GM21447 (cell line): ENCODE measurements around the gene NUTF2.
"Not testable (repeated sequence)": the region's sequence is repeated elsewhere in the genome, so short reads cannot be mapped to it uniquely, and the experiment has no call there.

ENCODE experiments used
- ATAC-seq: cut with Tn5 transposase; IDR thresholded peaks from one replicate; pipeline ENCODE4 v1.9.1; 2021; ENCODE audit not compliant: unreplicated experiment

The NUTF2 gene

DNA sequence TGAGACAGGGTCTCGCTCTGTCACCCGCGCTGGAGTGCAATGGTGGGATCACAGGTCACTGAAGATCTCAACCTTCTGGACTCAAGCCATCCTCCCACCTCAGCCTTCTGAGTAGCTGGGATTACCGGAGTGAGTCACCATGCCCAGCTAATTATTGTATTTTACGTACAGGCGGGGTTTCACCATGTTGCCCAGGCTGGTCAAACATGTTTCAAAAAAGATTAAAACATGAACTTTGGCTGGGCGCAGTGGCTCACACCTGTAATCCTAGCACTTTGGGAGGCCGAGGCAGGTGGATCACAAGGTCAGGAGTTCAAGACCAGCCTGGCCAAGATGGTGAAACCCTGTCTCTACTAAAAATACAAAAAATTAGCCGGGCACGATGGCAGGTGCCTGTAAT is 9.5 kb upstream of the NUTF2 start:
- ATAC-seq: not testable (repeated sequence)

DNA sequence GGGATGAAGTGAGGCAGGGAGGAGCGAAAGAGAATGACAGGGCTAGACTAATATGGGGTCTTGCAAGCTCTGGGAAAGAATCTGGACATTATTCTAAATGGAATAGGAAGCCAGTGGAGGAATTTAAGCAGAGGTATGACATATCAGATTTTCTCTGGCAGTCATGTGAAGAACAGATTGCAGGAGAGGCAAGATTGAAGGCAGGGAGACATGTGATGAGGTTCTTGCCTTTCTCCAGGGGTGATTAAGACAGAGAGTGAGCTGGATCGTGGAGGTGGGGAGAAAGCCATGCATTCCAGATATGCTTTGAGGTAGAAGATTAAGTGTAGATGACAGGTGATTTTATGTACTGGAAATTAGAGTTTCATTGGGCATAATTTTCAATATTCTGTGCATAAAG is 8.9 kb upstream of the NUTF2 start:
- ATAC-seq: no peak

DNA sequence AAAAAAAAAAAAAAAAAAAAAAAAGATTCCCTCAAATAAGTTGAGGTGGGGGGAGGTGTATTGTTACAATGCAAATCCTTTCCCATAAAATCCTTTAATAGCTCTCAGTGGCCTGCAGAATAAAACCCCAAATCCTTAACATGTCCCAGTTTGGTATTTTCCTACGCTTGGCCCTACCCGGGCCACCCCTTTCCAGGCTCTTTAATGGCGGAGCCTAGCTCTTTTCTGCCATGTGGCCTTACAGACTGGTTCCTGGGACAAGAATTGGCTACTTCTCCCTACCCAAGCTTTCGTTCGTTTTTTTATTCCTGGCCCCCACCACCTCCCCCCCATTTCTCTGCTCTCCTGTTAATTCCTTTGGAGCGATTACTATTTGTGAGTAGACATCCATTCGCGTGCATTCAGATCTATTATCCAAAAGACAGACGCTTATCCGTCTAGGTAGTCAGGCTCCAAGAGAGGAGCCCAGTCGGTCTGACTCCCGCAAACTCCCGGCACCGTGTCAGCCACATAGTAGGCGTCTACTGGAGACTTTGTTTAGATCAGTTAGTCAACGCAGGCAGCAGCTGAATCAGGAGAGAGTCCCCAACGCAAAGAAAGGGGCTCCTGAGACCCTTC is 5.4 kb upstream of the NUTF2 start:
- ATAC-seq: no peak

DNA sequence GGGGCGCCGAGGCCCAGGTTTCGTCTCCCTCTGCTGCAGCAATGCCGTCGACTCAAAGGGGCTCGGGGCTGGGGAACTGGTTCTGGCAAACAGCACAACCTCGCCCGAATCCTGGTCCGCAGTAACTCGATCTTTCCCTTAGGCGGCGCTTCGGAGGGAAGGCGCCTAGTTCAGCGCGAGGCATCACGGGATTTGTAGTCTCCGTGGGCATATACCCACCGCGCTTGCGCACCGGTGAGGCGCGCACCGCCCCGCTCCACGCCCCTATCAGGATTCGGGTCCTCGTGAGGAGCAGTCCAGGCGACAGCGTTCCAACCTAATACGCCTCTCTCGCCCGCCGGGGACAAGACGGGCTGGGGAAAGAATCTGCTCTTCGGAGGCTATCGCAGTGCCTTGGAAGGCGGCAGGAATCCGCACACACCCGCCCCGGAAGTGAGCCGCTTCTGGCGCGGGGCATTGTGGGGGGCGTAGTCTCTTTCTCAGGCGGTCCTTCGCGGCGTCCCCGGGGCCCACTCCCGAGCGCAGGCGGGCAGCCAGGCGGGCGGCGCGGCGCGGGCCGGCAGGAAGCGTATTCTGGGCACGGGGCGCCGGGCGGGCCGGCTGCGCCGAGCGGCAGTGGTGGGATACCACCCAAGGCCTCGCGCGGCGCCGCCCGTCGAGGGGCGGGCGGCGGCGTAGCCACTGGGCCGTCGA is 4.8 kb upstream of the NUTF2 start, which contains the start of gene THAP11:
Gene THAP11 (plus strand): TSS at position 505 of the 693 bp plus-strand sequence. CDS start 235 bp downstream, outside the sequence.
- peak; percentile 36 for ATAC-seq

DNA sequence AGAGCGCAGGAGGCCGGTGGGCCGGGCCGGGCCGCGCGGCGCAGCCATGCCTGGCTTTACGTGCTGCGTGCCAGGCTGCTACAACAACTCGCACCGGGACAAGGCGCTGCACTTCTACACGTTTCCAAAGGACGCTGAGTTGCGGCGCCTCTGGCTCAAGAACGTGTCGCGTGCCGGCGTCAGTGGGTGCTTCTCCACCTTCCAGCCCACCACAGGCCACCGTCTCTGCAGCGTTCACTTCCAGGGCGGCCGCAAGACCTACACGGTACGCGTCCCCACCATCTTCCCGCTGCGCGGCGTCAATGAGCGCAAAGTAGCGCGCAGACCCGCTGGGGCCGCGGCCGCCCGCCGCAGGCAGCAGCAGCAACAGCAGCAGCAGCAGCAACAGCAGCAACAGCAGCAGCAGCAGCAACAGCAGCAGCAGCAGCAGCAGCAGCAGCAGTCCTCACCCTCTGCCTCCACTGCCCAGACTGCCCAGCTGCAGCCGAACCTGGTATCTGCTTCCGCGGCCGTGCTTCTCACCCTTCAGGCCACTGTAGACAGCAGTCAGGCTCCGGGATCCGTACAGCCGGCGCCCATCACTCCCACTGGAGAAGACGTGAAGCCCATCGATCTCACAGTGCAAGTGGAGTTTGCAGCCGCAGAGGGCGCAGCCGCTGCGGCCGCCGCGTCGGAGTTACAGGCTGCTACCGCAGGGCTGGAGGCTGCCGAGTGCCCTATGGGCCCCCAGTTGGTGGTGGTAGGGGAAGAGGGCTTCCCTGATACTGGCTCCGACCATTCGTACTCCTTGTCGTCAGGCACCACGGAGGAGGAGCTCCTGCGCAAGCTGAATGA is 4.0 kb upstream of the NUTF2 start:
- peak; percentile 5 for ATAC-seq

DNA sequence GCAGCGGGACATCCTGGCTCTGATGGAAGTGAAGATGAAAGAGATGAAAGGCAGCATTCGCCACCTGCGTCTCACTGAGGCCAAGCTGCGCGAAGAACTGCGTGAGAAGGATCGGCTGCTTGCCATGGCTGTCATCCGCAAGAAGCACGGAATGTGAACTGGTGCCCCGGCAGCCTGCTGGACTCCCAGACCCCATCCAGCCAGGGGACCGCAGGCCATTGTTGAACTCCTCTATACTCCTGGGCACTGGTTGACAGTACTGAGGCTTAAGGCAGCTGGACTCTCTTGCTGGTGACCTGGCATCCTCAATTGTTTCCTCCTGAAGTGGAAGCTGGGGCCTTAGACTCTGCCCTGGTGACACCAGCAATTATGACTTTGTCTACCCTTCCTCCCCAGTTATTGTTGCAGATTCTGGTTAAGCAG is 3.4 kb upstream of the NUTF2 start:
- ATAC-seq: no peak

DNA sequence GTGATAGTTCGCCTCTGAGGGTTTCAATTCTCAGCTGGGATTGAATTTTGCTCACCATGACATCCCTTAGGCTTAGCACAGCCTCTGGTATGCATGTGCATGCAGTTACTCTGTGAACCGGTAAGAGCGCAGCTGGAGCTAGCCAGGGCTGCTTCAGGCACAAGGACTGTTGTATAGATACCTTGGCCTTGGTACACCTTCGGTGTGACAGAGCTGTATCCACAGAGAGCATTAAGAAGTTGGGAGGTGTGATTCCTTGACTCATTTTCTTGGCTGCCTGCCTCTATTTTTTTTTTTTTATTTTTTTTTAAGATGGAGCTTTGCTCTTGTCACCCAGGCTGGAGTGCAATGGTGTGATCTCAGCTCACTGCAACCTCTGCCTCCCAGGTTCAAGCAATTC is 2.2 kb upstream of the NUTF2 start:
- ATAC-seq: no peak

DNA sequence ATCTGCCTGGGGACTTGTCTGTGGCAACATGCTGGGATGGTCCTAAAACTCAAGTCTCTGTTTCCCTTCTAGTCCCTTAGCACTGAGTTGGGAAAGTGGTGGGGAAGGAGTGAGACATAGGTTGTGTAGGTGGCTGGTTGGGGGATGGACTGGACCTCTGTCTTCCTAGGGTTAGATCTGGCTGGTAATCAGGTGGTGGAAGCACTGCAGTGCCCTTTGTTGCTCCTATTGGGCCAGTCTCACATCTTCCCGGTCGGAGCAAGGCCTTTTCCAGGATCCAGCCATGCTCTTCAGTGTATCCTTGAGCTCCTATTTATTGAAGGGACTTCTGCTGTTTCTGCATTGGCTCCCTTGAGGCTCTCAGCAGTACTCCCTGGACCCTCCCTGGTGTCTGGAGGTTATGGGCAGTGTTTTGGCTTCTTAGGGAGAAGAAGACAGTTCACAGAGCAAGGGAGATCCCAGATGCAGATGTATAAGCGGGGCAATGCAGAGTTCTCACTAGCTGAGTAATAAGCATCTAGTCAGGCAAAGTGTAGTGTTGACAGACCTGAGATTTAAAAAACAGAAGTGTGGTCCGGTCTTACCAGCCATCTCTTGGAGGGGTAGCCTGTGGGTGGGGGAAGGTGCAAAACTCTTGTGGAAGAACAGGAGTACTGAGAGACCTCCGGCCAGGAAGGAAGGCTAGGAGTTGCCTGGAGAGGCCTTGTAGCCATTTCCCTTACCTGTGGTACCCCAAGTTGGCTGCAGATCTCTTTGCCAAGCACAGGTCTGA is 1.3 kb upstream of the NUTF2 start:
- no peak for ATAC-seq

DNA sequence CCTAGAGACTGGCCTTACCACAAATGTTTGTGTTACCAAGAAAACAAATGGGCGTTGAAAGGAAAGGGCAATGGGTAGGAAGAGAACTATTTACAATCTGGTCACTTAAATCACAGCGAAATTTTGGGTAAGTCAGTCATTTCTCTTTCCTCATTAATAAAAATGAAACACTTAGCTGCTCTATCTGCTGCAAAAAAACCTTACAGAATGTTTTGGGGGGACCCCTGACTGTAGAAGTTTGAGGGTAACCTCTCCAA is 742 bp upstream of the NUTF2 start:
- ATAC-seq: no peak

DNA sequence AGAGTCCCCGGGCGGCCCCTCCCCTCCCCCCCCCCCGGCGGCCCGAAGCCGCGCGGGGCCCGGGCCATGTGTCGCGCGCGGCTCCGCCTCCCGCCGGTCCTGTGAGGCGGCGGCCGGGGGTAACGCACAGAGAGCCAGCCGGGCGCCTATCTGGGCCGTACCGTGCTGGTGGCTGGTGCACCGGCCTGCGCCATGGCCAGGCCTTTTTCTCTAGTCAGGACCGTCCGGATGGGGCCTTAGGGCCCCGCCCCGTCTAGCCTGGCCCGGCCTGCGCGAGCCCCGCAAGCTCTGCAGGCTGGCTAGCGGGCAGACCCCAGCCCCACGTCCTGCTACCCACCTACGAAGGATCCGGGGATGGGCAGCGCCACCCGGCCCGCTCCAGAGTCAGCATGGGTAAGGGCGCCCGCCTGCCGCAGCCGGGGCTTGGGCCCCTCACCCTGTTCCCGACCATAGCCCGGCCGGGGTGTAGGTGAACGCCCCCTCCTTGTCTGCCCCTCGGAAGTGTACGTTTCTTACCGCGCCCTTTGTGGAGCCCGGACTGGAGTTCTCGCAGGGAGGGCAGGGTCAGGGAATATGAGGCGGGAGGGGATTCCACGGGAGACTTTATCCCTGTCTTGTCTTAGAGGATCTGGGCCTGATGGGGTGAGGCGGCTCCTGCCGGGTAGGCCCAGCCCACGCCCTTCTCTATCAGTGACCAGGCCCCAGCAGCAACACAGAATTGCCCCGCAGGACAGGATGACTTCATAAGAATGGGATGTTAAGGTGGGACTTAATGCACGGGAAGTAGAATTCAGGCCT is 530 bp downstream of the NUTF2 start, which contains the start of gene CENPT:
Gene CENPT (minus strand): TSS at position 630 of the 798 bp plus-strand sequence. CDS start 13,834 bp downstream, outside the sequence.
- ATAC-seq: peak; percentile 33

DNA sequence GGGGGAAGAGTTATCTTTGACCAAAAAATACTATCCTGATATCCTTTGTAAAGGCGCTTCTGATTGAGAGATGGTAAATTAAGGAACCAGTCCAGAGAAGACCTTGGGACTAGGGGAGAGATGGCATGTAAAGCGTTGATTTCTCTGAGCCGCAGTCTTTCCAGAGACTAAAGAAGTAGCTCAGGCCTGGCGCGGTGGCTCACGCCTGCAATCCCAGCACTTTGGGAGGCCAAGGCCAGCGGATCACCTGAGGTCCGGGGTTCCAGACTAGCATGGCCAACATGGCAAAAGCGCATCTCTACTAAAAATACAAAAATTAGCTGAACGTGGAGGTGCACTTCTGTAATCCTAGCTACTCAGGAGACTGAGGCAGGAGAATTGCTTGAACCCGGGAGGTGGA is 1.4 kb downstream of the NUTF2 start:
- no peak for ATAC-seq

DNA sequence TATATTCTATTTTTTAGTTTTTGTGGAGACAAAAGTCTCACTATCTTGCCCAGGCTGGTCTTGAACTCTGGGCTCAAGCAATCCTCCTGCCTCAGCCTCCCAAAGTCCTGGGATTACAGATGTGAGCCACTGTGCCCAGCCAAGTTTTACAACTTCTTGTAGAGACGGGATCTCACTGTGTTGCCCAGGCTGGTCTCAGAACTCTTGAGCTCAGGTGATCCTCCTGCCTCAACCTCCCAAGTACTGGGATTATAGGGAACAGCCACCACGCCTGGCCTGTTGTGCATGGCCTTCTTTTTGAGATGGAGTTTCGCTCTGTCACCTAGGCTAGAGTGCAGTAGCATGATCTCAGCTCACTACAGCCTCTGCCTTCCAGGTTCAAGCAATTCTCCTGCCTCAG is 6.9 kb downstream of the NUTF2 start:
- ATAC-seq: no peak

DNA sequence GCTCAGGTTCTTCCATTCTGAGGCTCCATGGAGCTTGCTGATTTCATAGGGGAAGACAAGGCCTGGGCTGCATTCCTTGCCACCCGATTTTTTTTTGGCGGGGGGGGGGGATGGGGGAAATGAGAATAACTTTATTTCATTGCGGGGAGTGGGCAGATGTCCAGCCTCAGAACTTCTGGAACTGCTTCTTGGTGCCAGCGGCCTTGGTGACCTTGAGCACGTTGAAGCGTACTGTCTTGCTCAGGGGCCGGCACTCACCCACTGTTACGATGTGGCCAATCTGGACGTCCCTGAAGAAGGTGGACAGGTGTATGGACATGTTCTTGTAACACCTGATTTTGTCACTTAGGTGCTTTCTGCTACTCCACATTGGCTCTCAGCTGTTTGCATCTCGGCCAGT is 9.1 kb downstream of the NUTF2 start:
- no peak for ATAC-seq

DNA sequence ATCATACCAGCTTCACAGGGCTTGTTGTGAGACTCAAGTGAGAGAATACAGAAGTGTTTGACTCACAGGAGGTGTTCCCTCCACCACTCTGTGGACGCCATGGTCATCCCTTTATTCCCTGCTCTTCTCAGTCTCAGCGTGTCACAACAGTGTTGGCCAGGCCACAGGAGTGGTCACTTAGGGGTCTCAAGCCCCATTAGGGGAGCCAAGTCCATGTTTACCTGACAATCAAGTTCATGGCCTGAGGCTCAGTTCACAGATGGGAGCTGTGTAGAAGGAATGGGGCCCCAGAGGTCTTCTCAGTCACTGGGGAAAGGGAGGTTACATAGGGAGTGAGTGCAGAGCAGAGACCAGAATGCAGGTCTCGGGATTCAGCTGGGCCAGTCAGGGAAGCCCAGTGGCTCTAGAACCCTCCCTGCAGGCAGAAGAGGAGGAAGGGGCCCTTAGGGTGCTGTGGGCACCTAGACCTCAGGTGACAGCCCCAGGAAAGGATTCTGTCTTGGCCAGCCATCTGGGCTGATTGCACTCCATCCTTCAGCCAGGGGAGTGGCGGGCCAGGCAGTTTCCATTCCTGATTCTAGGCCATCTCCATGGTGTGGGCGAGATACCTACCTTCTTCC is 10.3 kb downstream of the NUTF2 start:
- no peak for ATAC-seq

DNA sequence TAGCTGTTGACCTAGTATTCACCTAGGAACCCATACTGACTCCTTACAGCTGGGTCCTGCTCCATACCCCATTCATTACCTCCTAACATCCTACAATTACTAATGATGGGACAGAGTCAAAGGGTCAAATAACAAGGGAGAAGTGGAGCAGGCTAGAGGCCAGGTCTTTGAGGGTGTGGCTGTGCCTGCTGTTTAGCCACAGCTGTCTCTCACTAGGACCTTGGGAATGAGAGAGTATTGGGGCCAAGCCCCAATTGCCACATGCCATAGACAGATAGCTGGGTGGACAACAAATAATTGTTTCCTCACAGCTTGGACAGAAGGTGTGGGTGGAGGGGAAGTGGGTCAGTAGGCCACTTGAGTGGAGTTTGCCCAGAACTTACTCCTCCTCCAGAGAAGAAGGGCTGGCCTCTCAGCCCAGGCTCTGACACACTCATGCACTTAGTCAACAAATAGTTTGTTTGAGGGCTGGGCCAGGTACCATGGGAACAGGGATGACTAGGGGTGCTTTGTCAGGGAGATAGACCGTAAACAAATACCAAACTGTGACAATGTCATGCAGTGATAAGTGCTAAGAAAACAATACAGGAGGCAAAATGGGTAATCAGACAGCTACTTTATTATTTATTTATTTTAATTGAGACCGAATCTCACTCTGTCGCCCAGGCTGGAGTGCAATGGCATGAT is 11.0 kb downstream of the NUTF2 start:
- no peak for ATAC-seq

DNA sequence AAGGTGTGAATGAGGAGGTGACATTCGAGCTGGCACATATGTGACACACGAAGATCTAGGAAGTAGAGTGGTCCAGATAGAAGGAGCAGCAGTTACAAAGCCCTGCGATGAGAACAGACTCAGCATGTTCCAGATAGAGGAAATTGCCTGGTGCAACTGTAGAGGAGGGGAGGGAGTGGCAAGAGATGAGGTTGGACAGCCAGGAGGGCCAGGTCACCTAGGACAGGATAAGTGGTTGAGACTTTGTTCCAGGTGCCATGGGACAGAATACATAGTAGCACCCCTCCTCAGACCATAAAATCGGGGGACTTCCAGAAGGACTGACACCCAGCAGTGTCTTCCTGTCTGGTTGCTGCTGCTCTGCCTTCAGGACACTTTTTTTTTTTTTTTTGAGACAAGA is 11.8 kb downstream of the NUTF2 start:
- no peak for ATAC-seq

DNA sequence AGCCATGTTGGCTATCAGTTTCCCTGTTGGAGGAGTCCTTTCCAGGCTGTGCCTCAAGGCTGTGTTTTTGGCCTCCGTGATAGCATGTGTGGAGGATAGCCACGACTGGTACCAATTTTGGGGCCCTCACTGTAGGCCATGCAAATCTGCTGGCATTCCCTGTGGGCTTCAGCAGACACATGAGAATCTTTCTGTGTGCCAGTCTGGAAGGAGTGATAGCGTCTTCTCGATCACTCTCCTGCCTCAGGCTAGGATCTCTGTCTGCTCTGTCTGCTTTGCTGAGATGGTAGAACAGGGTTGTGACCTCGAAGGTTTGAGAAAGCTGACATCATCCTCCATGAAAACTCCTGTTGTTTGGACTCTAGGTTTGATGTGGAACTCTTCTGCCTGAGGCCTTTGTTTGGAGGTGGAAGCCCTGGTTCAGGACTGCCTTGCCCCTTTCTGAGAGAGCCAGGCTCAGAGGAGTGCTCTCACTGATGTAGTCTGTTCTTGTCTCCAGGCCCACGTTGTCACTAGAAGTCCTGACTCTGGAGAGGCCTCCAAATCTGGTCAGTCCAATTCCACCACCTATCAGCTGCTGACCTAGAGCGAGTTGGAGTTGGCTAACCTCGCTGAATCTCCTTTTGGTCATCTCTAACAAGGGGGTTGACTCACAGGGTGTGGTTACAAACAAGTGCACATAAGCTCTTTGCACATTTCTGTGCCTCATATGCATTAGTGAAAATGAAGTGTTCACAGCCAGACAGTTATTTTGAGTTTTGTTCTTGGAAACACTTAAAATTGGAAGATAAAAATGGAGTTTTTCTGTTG is 14.1 kb downstream of the NUTF2 start:
- ATAC-seq: no peak

DNA sequence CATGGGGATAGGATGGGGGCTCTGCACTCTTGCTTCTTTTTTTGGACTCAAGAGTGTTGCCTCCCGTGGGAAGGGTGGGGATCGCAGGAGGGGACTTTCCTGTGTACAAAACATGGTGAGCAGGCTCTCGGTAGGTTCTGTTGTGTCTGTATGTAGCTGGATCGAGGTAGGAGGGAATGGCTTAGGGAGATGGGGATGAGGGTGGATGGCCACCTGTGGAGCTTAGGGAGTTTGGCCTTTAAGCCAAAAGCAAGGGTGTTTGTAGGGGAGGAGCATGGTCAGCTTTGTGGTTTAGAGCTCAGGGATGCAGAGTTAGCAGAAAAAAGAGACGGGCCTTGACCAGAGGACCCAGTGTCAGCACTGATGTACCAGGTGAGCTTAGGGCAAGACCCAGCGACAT is 15.1 kb downstream of the NUTF2 start:
- ATAC-seq: no peak
